NOMO-1 (cell line): ENCODE results near the gene IQGAP1.

Source experiments
- DNase-seq, 2 experiments: peaks; one replicate each; lab custom pipeline; 2025; ENCODE audit not compliant: unreplicated experiment in 2 of 2; lab: John Stamatoyannopoulos, UW

Gene IQGAP1

GRCh38 chr15:90436952-90437351 is 48.9 kb downstream of the IQGAP1 start:
- no peak for DNase-seq

GRCh38 chr15:90437516-90437915 is 49.5 kb downstream of the IQGAP1 start:
- no peak for DNase-seq

- DNase-seq: no peak
These were observed 51.9 kb downstream of the IQGAP1 start for GRCh38 chr15:90439946-90440345.

GRCh38 chr15:90441027-90441426 is 53.0 kb downstream of the IQGAP1 start:
- DNase-seq: no peak

- no peak for DNase-seq
These were observed 54.4 kb downstream of the IQGAP1 start for GRCh38 chr15:90442423-90442822.

GRCh38 chr15:90449206-90449735 is 61.2 kb downstream of the IQGAP1 start:
- no peak for DNase-seq

- DNase-seq: no peak
These were observed 63.2 kb downstream of the IQGAP1 start for GRCh38 chr15:90451053-90451850.

GRCh38 chr15:90456236-90456635 is 68.2 kb downstream of the IQGAP1 start:
- DNase-seq: no peak

- no peak for DNase-seq
These were observed 70.0 kb downstream of the IQGAP1 start for GRCh38 chr15:90458061-90458460.

- DNase-seq: no peak
These were observed 71.3 kb downstream of the IQGAP1 start for GRCh38 chr15:90459368-90459767.

GRCh38 chr15:90460142-90460824 is 72.2 kb downstream of the IQGAP1 start:
- no peak for DNase-seq

- DNase-seq: no peak
These were observed 75.3 kb downstream of the IQGAP1 start for GRCh38 chr15:90463381-90463780.

- no peak for DNase-seq
These were observed 77.3 kb downstream of the IQGAP1 start for GRCh38 chr15:90465140-90465929.

- no peak for DNase-seq
These were observed 78.0 kb downstream of the IQGAP1 start for GRCh38 chr15:90465930-90466567.

- no peak for DNase-seq
These were observed 81.7 kb downstream of the IQGAP1 start for GRCh38 chr15:90469723-90470122.

- no peak for DNase-seq
These were observed 82.4 kb downstream of the IQGAP1 start for GRCh38 chr15:90470453-90470852.

- no peak for DNase-seq
These were observed 83.1 kb downstream of the IQGAP1 start for GRCh38 chr15:90471126-90471525.

- DNase-seq: no peak
These were observed 83.7 kb downstream of the IQGAP1 start for GRCh38 chr15:90471769-90472168.

- DNase-seq: no peak
These were observed 90.9 kb downstream of the IQGAP1 start for GRCh38 chr15:90478846-90479481.

GRCh38 chr15:90479656-90480055 is 91.6 kb downstream of the IQGAP1 start:
- no peak for DNase-seq
